H9 (cell line): ENCODE measurements around the gene YEATS2. TPM values are rescaled to one million over a fixed set of nuclear protein-coding genes. Genes with fewer than 3 reads are reported as not detected.
A peak's percentile ranks its signal among the peaks of the same experiment; 100 is the strongest.

Source experiments
- DNase-seq: peaks from one replicate; pipeline ENCODE4 v3.0.0-alpha.2; 2017
- H2AFZ ChIP-seq: one replicate; pipeline ENCODE4 v1.6.1; 2013; ENCODE audit warnings: mild to moderate bottlenecking, low read length, control low read depth, moderate library complexity
- H2AK5ac ChIP-seq: 2 replicates; pipeline ENCODE4 v1.6.1; 2013; ENCODE audit warnings: low read length, control low read depth, mixed read lengths; ENCODE audit not compliant: insufficient read length
- H2BK120ac ChIP-seq: one replicate; pipeline ENCODE4 v1.6.1; 2013; ENCODE audit warnings: low read depth, mild to moderate bottlenecking, low read length, control low read depth, inconsistent platforms; ENCODE audit not compliant: poor library complexity, severe bottlenecking
- H2BK12ac ChIP-seq: 2 replicates; pipeline ENCODE4 v1.6.1; 2013; ENCODE audit warnings: low read length, control low read depth, mixed read lengths, low read depth; ENCODE audit not compliant: insufficient read length
- H2BK15ac ChIP-seq: 2 replicates; pipeline ENCODE4 v1.6.1; 2013; ENCODE audit warnings: low read depth, low read length, control low read depth
- H2BK20ac ChIP-seq: one replicate; pipeline ENCODE4 v1.6.1; 2013; ENCODE audit warnings: low read depth, mild to moderate bottlenecking, low read length, control low read depth, inconsistent platforms; ENCODE audit not compliant: poor library complexity, severe bottlenecking
- H2BK5ac ChIP-seq: 2 replicates; pipeline ENCODE4 v1.6.1; 2013; ENCODE audit warnings: low read length, control low read depth, mixed read lengths; ENCODE audit not compliant: insufficient read length
- H3K14ac ChIP-seq: 2 replicates; pipeline ENCODE4 v1.6.1; 2013; ENCODE audit warnings: low read length, control low read depth; ENCODE audit not compliant: insufficient read depth
- H3K18ac ChIP-seq: 2 replicates; pipeline ENCODE4 v1.6.1; 2013; ENCODE audit warnings: low read depth, mild to moderate bottlenecking, mixed read lengths, low read length, control low read depth; ENCODE audit not compliant: insufficient read length
- H3K23ac ChIP-seq: 2 replicates; pipeline ENCODE4 v1.6.1; 2013; ENCODE audit warnings: low read length, control low read depth, mixed read lengths, low read depth; ENCODE audit not compliant: insufficient read length
- H3K23me2 ChIP-seq: 2 replicates; pipeline ENCODE4 v1.6.1; 2013; ENCODE audit warnings: low read depth, mild to moderate bottlenecking, mixed read lengths, low read length, control low read depth; ENCODE audit not compliant: insufficient read length, poor library complexity, severe bottlenecking
- H3K27ac ChIP-seq: 2 replicates; pipeline ENCODE4 v1.5.1; 2013; ENCODE audit warnings: low read length, control low read depth, mixed read lengths, low read depth; ENCODE audit not compliant: insufficient read length
- H3K27me3 ChIP-seq: 2 replicates; pipeline ENCODE4 v1.6.1; 2013; ENCODE audit warnings: low read length, control low read depth, inconsistent platforms; ENCODE audit not compliant: insufficient read depth
- H3K4ac ChIP-seq: 2 replicates; pipeline ENCODE4 v1.6.1; 2013; ENCODE audit warnings: low read depth, mild to moderate bottlenecking, control low read depth, inconsistent platforms, low read length, moderate library complexity
- H3K4me1 ChIP-seq: 2 replicates; pipeline ENCODE4 v1.6.1; 2013; ENCODE audit warnings: low read length, control low read depth, inconsistent platforms; ENCODE audit not compliant: insufficient read depth
- H3K4me2 ChIP-seq: 2 replicates; pipeline ENCODE4 v1.6.1; 2013; ENCODE audit warnings: low read length, control low read depth, mixed read lengths; ENCODE audit not compliant: insufficient read length, insufficient read depth
- H3K56ac ChIP-seq: 2 replicates; pipeline ENCODE4 v1.6.1; 2013; ENCODE audit warnings: low read depth, mild to moderate bottlenecking, mixed read lengths, low read length, control low read depth; ENCODE audit not compliant: insufficient read length
- H3K79me1 ChIP-seq: 2 replicates; pipeline ENCODE4 v1.6.1; 2013; ENCODE audit warnings: low read depth, mild to moderate bottlenecking, moderate library complexity, low read length, control low read depth, inconsistent platforms; ENCODE audit not compliant: insufficient read depth, poor library complexity, severe bottlenecking
- H3K79me2 ChIP-seq: 2 replicates; pipeline ENCODE4 v1.6.1; 2013; ENCODE audit warnings: low read length, control low read depth, inconsistent platforms; ENCODE audit not compliant: insufficient read depth
- H3K9ac ChIP-seq: 2 replicates; pipeline ENCODE4 v1.6.1; 2013; ENCODE audit warnings: low read length, control low read depth, mixed read lengths; ENCODE audit not compliant: insufficient read length; ENCODE audit errors: extremely low read depth
- H3K9me3 ChIP-seq: one replicate; pipeline ENCODE4 v1.6.1; 2013; ENCODE audit warnings: low read depth, low read length, inconsistent platforms; ENCODE audit not compliant: control insufficient read depth
- H3T11ph ChIP-seq: one replicate; pipeline ENCODE4 v1.6.1; 2013; ENCODE audit warnings: mild to moderate bottlenecking, low read length, control low read depth, inconsistent platforms
- H4K20me1 ChIP-seq: one replicate; pipeline ENCODE4 v1.6.1; 2013; ENCODE audit not compliant: control insufficient read depth, insufficient read length, insufficient read depth
- H4K5ac ChIP-seq: 2 replicates; pipeline ENCODE4 v1.6.1; 2013; ENCODE audit warnings: low read depth, mild to moderate bottlenecking, mixed read lengths, low read length, control low read depth; ENCODE audit not compliant: insufficient read length
- H4K8ac ChIP-seq: replicated peaks from 2 replicates; pipeline ENCODE4 v1.6.1; 2013; ENCODE audit warnings: low read length, control low read depth, mixed read lengths, low read depth; ENCODE audit not compliant: insufficient read length
- H4K91ac ChIP-seq: 2 replicates; pipeline ENCODE4 v1.6.1; 2013; ENCODE audit warnings: low read depth, mild to moderate bottlenecking, moderate library complexity, mixed read lengths, low read length, control low read depth; ENCODE audit not compliant: insufficient read length
- H3K27ac Mint-ChIP-seq, 3 experiments: 2 replicates in 2 of 3; 3 replicates in 1 of 3; pipeline ENCODE4 v1.8.0; 2020 to 2021; ENCODE audit warnings: mixed read lengths in 3 of 3, mild to moderate bottlenecking in 1 of 3, moderate library complexity in 1 of 3
- H3K27me3 Mint-ChIP-seq: 2 replicates; pipeline ENCODE4 v1.8.0; 2021; ENCODE audit warnings: low read depth, mild to moderate bottlenecking, moderate library complexity, mixed read lengths
- H3K36me3 Mint-ChIP-seq, 3 experiments: 2 replicates in 2 of 3; 3 replicates in 1 of 3; pipeline ENCODE4 v1.8.0; 2020 to 2021; ENCODE audit warnings: low read depth in 3 of 3, mixed read lengths in 3 of 3; ENCODE audit not compliant: insufficient read depth in 1 of 3
- H3K4me1 Mint-ChIP-seq, 2 experiments: 2 replicates each; pipeline ENCODE4 v1.8.0; 2020; ENCODE audit warnings: mixed read lengths in 2 of 2
- H3K4me3 Mint-ChIP-seq, 2 experiments: 2 replicates in 1 of 2; 3 replicates in 1 of 2; pipeline ENCODE4 v1.8.0; 2020 to 2021; ENCODE audit warnings: mild to moderate bottlenecking in 2 of 2, mixed read lengths in 2 of 2, moderate library complexity in 1 of 2
- H3K9me3 Mint-ChIP-seq, 2 experiments: 2 replicates in 1 of 2; 3 replicates in 1 of 2; pipeline ENCODE4 v1.8.0; 2020; ENCODE audit warnings: mild to moderate bottlenecking in 2 of 2, mixed read lengths in 2 of 2, moderate library complexity in 1 of 2
- CTCF ChIP-seq: fragments of 200-600 bp; sonication (generic); conservative IDR thresholded peaks from 3 replicates; pipeline ENCODE4 v1.8.0; 2021; ENCODE audit warnings: antibody characterized with exemption, mild to moderate bottlenecking
- WGBS: extraction: QIAGEN DNeasy Blood & Tissue Kit; methylation state at CpG from one replicate; pipeline ENCODE4 v1.1.7; 2013; ENCODE audit warnings: missing lambda C conversion rate, low lambda C conversion rate, mixed read lengths; ENCODE audit not compliant: insufficient read length; ENCODE audit errors: extremely low coverage; 5-methylcytosine and 5-hydroxymethylcytosine counted together
- total RNA-seq: library from RNA; stranded (reverse); gene quantifications from 2 replicates; pipeline ENCODE4 v1.2.1, GENCODE V29; 2021

The YEATS2 gene
- total RNA-seq, 1 experiment from 2014 or later = 40.3 TPM

- H3K23ac ChIP-seq = no peak overlapping the region
- H3K27me3 ChIP-seq = no peaks in the 10 kb centered on the region
- no peak overlapping the region for H2BK15ac ChIP-seq
- H3K4ac ChIP-seq = no peak overlapping the region
- no peak overlapping the region for H3T11ph ChIP-seq
- H3K27ac ChIP-seq = no peak overlapping the region
- H4K91ac ChIP-seq = no peak overlapping the region
- no peak overlapping the region for H3K9ac ChIP-seq
- no peak overlapping the region for H2BK120ac ChIP-seq
- H3K9me3 Mint-ChIP-seq = peaks cover 0 to 5% of the 10 kb centered on the region in 2 experiments; a peak in 1 of 5 replicates
- no peak overlapping the region for H4K5ac ChIP-seq
- H3K9me3 ChIP-seq = no peaks in the 10 kb centered on the region
- no peak overlapping the region for H3K14ac ChIP-seq
- H3K23me2 ChIP-seq = no peaks in the 10 kb centered on the region
- no peaks in the 10 kb centered on the region for H3K79me2 ChIP-seq
- H2BK20ac ChIP-seq = no peak overlapping the region
- no peak overlapping the region for H3K56ac ChIP-seq
- no peak overlapping the region for H3K18ac ChIP-seq
- peak overlapping the region in 1 of 3 experiments; percentile 58; a peak in 2 of 7 replicates for H3K27ac Mint-ChIP-seq
- H3K4me2 ChIP-seq = no peak overlapping the region
- no peak overlapping the region for H2AFZ ChIP-seq
- H3K4me1 ChIP-seq = peaks cover 4% of the 10 kb centered on the region; the same call in 1 of the 2 replicates
- H2AK5ac ChIP-seq = no peak overlapping the region
- WGBS = no CpG with 5 or more reads among the region's 7 CpGs
- H4K20me1 ChIP-seq = no peaks in the 10 kb centered on the region
- no peak overlapping the region for H3K4me3 Mint-ChIP-seq
- no peak for TF ChIP-seq CTCF
- no peak for DNase-seq
- no peaks in the 10 kb centered on the region for H3K27me3 Mint-ChIP-seq
- no peak overlapping the region for H4K8ac ChIP-seq
- peaks cover 26 to 71% (median 69%) of the 10 kb centered on the region in 3 experiments for H3K36me3 Mint-ChIP-seq
- no peaks in the 10 kb centered on the region for H3K79me1 ChIP-seq
- peaks cover 21 to 29% of the 10 kb centered on the region in 2 experiments for H3K4me1 Mint-ChIP-seq
- no peak overlapping the region for H2BK12ac ChIP-seq
- no peak overlapping the region for H2BK5ac ChIP-seq
Measured at GRCh38 chr3:183743231-183743630, 45.6 kb downstream of the YEATS2 start.
